Smooth muscle cell (in vitro differentiated cells): ENCODE measurements around the gene RETREG3. TPM values are rescaled to one million over a fixed set of nuclear protein-coding genes. Genes with fewer than 3 reads are reported as not detected.

Experiments used
- DNase-seq: peaks from one replicate; lab custom pipeline; 2025; ENCODE audit not compliant: unreplicated experiment; lab: John Stamatoyannopoulos, UW
- H2AFZ ChIP-seq: fragments of 200-600 bp; sonication (generic); 2 replicates; pipeline ENCODE4 v1.6.0; 2016; ENCODE audit warnings: antibody characterized with exemption, low read depth, mild to moderate bottlenecking
- H3F3A ChIP-seq: fragments of 200-600 bp; sonication (generic); 2 replicates; pipeline ENCODE4 v1.6.0; 2017; ENCODE audit warnings: antibody characterized with exemption, low read depth
- H3K27ac ChIP-seq: fragments of 200-600 bp; sonication (generic); 2 replicates; pipeline ENCODE4 v1.5.1; 2016; ENCODE audit warnings: low read depth, mild to moderate bottlenecking
- H3K27me3 ChIP-seq: fragments of 200-600 bp; sonication (generic); 2 replicates; pipeline ENCODE4 v1.6.1; 2016; ENCODE audit warnings: low read depth, mild to moderate bottlenecking
- H3K36me3 ChIP-seq: fragments of 200-600 bp; sonication (generic); 2 replicates; pipeline ENCODE4 v1.5.1; 2016; ENCODE audit warnings: low read depth
- H3K4me1 ChIP-seq: fragments of 200-600 bp; sonication (generic); 2 replicates; pipeline ENCODE4 v1.5.1; 2016; ENCODE audit warnings: low read depth
- H3K4me2 ChIP-seq: fragments of 200-600 bp; sonication (generic); 2 replicates; pipeline ENCODE4 v1.6.0; 2016; ENCODE audit warnings: mild to moderate bottlenecking
- H3K4me3 ChIP-seq: fragments of 200-600 bp; sonication (generic); 2 replicates; pipeline ENCODE4 v1.5.1; 2016; ENCODE audit warnings: mild to moderate bottlenecking
- H3K79me2 ChIP-seq: fragments of 200-600 bp; sonication (generic); 2 replicates; pipeline ENCODE4 v1.6.0; 2016; ENCODE audit warnings: low read depth, mild to moderate bottlenecking
- H3K9ac ChIP-seq: fragments of 200-600 bp; sonication (generic); 2 replicates; pipeline ENCODE4 v1.6.0; 2016; ENCODE audit warnings: low read depth
- H3K9me3 ChIP-seq: fragments of 200-600 bp; sonication (generic); replicated peaks from 2 replicates; pipeline ENCODE4 v1.5.1; 2016; ENCODE audit warnings: low read depth
- H4K20me1 ChIP-seq: fragments of 200-600 bp; sonication (generic); 2 replicates; pipeline ENCODE4 v1.6.0; 2016; ENCODE audit warnings: low read depth
- WGBS: methylation state at CpG from one replicate; pipeline ENCODE4 v1.1.7; 2016; ENCODE audit warnings: low lambda C conversion rate; 5-methylcytosine and 5-hydroxymethylcytosine counted together
- polyA plus RNA-seq: library from polyadenylated mRNA; unstranded; fragments of >200 nt; fragmentation: Nextera tagmentation; extraction: Ambion mirVana; gene quantifications from 2 replicates; pipeline ENCODE4 v1.2.1, GENCODE V29; 2016
- total RNA-seq: library from RNA; depleted of rRNA; stranded (reverse); fragments of >200 nt; gene quantifications from 2 replicates; pipeline ENCODE4 v1.2.3, GENCODE V29; 2014
- TF ChIP-seq, protein P1 (sequence below): fragments of 200-600 bp; sonication (generic); IDR thresholded peaks from 2 replicates; pipeline ENCODE4 v1.5.1; 2017; ENCODE audit warnings: borderline replicate concordance, mild to moderate bottlenecking, antibody characterized with exemption; ENCODE audit not compliant: insufficient read depth, poor library complexity, severe bottlenecking

The RETREG3 gene
- total and polyA plus RNA-seq, 2 experiments from 2014 or later: 32.6 to 40.4 TPM

DNA sequence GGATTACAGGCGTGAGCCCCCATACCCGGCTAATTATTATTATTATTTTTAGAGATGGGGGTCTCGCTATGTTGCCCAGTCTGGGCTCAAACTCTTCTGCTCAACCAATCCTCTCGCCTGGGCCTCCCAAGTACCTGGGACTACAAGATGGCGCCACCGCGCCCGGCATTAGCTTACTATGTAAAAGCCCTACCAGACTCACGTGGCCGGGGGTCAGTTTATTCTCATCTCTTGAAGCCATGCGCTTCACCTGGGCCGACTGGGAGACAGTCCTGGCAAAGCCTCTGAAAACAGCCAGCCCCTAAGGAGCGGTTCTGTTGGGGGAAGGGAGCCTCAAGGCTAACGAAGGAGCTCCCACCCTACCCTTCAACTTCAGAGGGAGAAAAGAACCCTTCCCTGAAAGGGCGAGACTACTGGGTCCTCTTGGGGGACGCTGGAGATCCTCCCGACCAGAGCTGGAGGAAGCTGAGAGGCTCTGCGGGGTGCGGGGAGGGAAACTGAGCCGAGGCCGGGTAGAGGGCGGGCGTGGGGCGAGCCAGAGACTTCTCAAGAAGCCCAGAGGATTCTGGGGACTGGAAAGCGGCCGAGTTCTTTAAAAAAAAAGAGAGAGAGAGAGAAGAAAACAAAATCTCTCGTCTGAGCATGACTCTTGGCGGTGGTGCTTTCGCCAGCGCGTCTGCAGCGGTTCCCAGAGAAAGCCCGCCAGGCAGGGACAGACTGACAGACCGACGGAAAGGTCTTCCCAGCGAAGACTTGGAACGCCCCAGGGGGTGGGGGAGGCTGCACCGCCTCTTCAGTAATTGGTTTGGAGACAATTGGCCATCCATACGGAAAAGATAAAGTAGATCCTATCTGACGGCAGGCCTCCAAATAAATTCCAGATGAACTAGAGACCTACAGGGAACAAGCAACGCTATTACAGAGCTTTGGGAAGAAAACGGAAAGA lies 44.3 kb upstream of the RETREG3 start:
- Histone ChIP-seq H3K9ac (no peak overlapping the region), H4K20me1 (no peaks in the 10 kb centered on the region), H3K4me1 (peaks cover 10% of the 10 kb centered on the region), H3K27ac (peak overlapping the region; percentile 20), H3K36me3 (no peaks in the 10 kb centered on the region), H3K27me3 (no peaks in the 10 kb centered on the region), H3K4me2 (peak overlapping the region; percentile 93), H3K79me2 (no peaks in the 10 kb centered on the region), H3K9me3 (no peaks in the 10 kb centered on the region), H2AFZ (peak overlapping the region; percentile 93), H3K4me3 (peak overlapping the region; percentile 52), H3F3A (peaks cover 7% of the 10 kb centered on the region)
- no peak for DNase-seq
- TF ChIP-seq, protein P1, sequence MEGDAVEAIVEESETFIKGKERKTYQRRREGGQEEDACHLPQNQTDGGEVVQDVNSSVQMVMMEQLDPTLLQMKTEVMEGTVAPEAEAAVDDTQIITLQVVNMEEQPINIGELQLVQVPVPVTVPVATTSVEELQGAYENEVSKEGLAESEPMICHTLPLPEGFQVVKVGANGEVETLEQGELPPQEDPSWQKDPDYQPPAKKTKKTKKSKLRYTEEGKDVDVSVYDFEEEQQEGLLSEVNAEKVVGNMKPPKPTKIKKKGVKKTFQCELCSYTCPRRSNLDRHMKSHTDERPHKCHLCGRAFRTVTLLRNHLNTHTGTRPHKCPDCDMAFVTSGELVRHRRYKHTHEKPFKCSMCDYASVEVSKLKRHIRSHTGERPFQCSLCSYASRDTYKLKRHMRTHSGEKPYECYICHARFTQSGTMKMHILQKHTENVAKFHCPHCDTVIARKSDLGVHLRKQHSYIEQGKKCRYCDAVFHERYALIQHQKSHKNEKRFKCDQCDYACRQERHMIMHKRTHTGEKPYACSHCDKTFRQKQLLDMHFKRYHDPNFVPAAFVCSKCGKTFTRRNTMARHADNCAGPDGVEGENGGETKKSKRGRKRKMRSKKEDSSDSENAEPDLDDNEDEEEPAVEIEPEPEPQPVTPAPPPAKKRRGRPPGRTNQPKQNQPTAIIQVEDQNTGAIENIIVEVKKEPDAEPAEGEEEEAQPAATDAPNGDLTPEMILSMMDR: no peak
- 28% methylated on average over 41 of the region's 42 CpGs for WGBS

DNA sequence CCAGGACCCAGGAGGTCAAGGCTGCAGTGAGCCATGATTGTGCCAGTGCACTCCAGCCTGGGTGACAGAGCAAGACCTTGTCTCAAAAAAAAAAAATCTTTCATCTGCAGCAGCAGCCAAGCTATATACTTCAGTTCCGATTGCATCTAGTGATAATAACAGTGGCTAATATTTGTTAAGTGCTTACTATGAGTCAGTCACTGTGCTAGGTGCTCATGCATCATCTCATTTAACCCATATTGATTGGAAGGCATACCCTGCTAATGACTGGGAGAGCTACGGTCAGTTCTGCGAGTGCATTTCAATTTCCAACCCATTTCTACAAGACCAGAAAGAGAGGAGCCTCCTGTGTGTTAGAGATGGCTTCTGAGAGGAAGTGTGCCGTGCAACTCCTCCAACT lies 42.2 kb upstream of the RETREG3 start:
- H3K4me1 ChIP-seq: peaks cover 10% of the 10 kb centered on the region
- H3K9ac ChIP-seq: no peak overlapping the region
- no peaks in the 10 kb centered on the region for H3K36me3 ChIP-seq
- no peak overlapping the region for H3K4me2 ChIP-seq
- no peaks in the 10 kb centered on the region for H3K79me2 ChIP-seq
- H3F3A ChIP-seq: peaks cover 7% of the 10 kb centered on the region
- 93% methylated on average over 4 of the region's 4 CpGs for WGBS
- no peaks in the 10 kb centered on the region for H3K27me3 ChIP-seq
- H3K27ac ChIP-seq: no peak overlapping the region
- H3K9me3 ChIP-seq: no peaks in the 10 kb centered on the region
- H2AFZ ChIP-seq: no peak overlapping the region
- no peak overlapping the region for H3K4me3 ChIP-seq
- TF ChIP-seq, protein P1: no peak
- DNase-seq: no peak
- no peaks in the 10 kb centered on the region for H4K20me1 ChIP-seq

DNA sequence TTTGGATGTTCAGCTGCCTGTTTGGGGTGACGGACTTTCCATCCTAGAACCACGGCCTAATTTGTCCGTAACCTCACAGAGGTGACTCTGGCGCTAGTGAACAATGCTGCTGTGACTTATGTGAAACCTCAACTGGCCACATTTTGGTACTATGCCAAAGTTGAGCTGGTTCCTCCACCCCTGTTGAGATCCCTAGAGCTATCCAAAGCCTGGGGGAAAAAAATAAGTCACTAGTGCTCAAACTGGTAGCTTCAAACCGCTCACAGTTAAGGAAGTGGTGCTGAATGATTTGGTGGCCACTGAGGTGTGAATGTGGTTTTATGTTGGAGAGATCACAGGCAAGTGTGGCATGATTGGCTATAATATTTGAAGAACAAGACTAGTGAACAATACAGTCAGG lies 38.6 kb upstream of the RETREG3 start:
- no peaks in the 10 kb centered on the region for H4K20me1 ChIP-seq
- no peak overlapping the region for H3K27ac ChIP-seq
- H3K9ac ChIP-seq: no peak overlapping the region
- H3K79me2 ChIP-seq: no peaks in the 10 kb centered on the region
- TF ChIP-seq, protein P1: no peak
- no peaks in the 10 kb centered on the region for H3K36me3 ChIP-seq
- WGBS: 96% methylated on average over 5 of the region's 5 CpGs
- H3K27me3 ChIP-seq: no peaks in the 10 kb centered on the region
- no peak overlapping the region for H3K4me2 ChIP-seq
- H3K9me3 ChIP-seq: no peaks in the 10 kb centered on the region
- H2AFZ ChIP-seq: no peak overlapping the region
- no peaks in the 10 kb centered on the region for H3K4me1 ChIP-seq
- DNase-seq: no peak
- no peak overlapping the region for H3K4me3 ChIP-seq
- H3F3A ChIP-seq: no peaks in the 10 kb centered on the region

DNA sequence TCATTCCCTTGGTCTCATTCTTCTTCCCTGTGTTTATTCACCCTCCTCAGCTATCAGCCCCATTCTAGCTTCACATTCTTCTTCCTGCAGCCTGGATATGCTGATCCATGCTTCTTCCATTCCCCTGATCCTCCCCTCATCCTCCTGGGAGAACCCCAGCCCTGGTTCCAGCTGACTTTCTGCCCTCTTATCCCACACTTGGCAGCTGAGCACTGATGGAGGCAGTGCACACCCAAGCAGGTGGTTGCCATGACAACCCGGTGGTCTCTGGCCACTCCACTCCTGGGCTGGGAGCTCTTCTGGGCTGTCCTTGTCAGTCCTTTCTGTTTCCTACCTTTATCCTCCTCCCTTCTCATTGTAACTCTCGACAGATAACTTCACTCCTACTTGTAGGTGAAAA lies 33.2 kb upstream of the RETREG3 start:
- TF ChIP-seq, protein P1: no peak

More for the DNA sequence above, 33.2 kb upstream of the RETREG3 start:
- no peaks in the 10 kb centered on the region for H3F3A ChIP-seq
- no peaks in the 10 kb centered on the region for H4K20me1 ChIP-seq
- H3K36me3 ChIP-seq: no peaks in the 10 kb centered on the region
- no peak overlapping the region for H2AFZ ChIP-seq
- no peaks in the 10 kb centered on the region for H3K27me3 ChIP-seq
- H3K4me3 ChIP-seq: no peak overlapping the region
- no peak overlapping the region for H3K27ac ChIP-seq
- DNase-seq: no peak
- 77% methylated on average over 2 of the region's 2 CpGs for WGBS
- H3K4me1 ChIP-seq: no peaks in the 10 kb centered on the region
- no peaks in the 10 kb centered on the region for H3K9me3 ChIP-seq
- no peak overlapping the region for H3K4me2 ChIP-seq
- H3K9ac ChIP-seq: no peak overlapping the region
- H3K79me2 ChIP-seq: no peaks in the 10 kb centered on the region
